ENCODE measurements around the gene ZNF609.

The ZNF609 gene

DNA sequence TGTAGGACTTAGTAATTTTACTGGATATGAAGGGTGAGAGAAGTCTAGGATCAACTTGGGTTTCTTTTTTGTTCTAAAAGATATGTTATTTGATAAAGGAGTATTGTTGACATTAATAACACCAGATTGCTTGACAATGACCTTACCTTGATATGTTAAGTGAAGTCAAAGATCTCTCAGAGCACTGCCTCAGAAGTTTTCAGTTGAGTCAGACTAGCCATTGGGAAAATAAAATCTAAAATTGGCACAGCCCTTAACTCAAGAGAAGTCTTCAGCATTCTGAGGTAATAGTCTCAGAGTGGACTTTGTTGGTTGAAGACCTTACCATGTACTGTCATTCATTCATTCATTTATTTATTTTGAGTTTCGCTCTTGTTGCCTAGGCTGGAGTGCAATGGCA, 22.4 kb upstream of the ZNF609 start:
- Histone ChIP-seq H3K27ac (no peak overlapping the region), H3K36me3 (ENCODE audit: insufficient read depth, low read length) (no peaks in the 10 kb centered on the region), H3K9me3 (ENCODE audit: low read depth, low read length) (no peaks in the 10 kb centered on the region), H3K4me3 (no peak overlapping the region), H3K9ac (ENCODE audit: insufficient read length) (no peak overlapping the region)
- no peak for DNase-seq (ENCODE audit: low read depth, low spot score)
- no peak for TF ChIP-seq FOXP2 (optimal IDR thresholded peaks at IDR 0.05; ENCODE audit: control extremely low read depth, extremely low read length, insufficient read depth)
- no peak for TF ChIP-seq EZH2 (IDR thresholded peaks at IDR 0.05)
- TF ChIP-seq POLR2AphosphoS5 (IDR thresholded peaks at IDR 0.05; ENCODE audit: borderline replicate concordance, low read depth, low read length), result no peak

DNA sequence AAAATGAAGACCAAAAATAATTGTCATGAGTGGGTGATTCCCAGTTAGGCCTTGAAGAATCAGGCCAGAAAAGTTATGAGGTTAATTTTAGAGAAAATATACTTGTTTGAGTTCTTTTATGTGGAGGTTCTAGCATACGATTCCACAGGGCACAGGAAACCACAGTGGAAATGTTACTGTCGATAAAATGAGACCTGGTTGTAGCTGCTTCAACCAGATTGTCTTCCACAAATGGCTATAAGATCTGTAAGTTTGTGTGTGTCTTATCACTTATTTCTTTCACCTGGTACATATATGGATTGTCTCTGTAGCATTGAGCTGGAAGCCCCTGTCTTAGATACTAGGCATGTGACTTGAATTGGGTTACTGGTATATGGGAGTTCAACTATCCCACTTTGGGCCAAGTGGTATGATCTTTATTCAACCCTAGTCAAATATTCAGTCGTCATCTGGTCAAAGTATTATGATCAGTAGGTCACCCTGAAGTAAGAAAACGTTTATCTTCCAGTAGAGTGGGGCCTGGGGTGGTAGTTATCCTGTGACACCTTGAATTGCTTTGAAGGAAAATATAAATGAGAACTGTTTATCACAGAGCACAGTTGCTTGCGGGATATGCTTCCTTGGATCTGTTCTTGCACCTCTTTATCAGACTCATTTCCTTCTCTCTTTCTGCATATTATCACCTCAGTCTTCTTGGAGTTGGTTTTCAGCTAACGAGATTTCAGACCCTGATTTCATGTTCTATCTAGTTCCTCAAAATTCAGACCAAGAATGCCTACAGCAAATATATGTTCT, 21.5 kb upstream of the ZNF609 start:
- Histone ChIP-seq H3K27ac (no peak overlapping the region), H3K9ac (ENCODE audit: insufficient read length) (no peak overlapping the region), H3K9me3 (ENCODE audit: low read depth, low read length) (no peaks in the 10 kb centered on the region), H3K36me3 (ENCODE audit: insufficient read depth, low read length) (no peaks in the 10 kb centered on the region), H3K4me3 (no peak overlapping the region)
- TF ChIP-seq FOXP2 (optimal IDR thresholded peaks at IDR 0.05; ENCODE audit: control extremely low read depth, extremely low read length, insufficient read depth) (no peak), POLR2AphosphoS5 (IDR thresholded peaks at IDR 0.05; ENCODE audit: borderline replicate concordance, low read depth, low read length) (no peak)
- no peak for DNase-seq (ENCODE audit: low read depth, low spot score)

DNA sequence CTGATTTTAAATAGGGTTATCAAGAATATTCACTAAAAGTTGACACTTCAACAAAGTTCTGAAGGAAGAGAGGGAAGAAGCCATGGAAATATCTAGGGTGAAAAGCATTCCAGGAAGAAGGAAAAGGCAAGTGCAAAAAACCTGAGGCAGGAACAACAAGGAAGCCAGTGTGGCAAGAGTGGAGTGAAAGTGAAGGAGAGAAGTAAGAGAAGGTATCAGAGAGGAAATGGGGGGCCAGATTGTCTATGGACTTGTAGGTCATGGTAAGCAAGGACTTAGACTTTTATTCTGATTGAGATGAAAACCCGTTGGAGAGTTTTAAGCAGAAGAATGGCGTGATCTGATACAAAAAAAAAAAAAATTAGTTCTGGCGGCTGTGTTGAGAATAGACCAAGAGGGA, 18.5 kb upstream of the ZNF609 start:
- no peak for DNase-seq (ENCODE audit: low read depth, low spot score)
- TF ChIP-seq EZH2 (IDR thresholded peaks at IDR 0.05) (no peak), FOXP2 (optimal IDR thresholded peaks at IDR 0.05; ENCODE audit: control extremely low read depth, extremely low read length, insufficient read depth) (no peak)
- H3K9me3 ChIP-seq (ENCODE audit: low read depth, low read length), result no peaks in the 10 kb centered on the region
- no peaks in the 10 kb centered on the region for H3K36me3 ChIP-seq (ENCODE audit: insufficient read depth, low read length)
- H3K4me3 ChIP-seq, result no peak overlapping the region
- no peak overlapping the region for H3K27ac ChIP-seq
- no peak overlapping the region for H3K9ac ChIP-seq (ENCODE audit: insufficient read length)

DNA sequence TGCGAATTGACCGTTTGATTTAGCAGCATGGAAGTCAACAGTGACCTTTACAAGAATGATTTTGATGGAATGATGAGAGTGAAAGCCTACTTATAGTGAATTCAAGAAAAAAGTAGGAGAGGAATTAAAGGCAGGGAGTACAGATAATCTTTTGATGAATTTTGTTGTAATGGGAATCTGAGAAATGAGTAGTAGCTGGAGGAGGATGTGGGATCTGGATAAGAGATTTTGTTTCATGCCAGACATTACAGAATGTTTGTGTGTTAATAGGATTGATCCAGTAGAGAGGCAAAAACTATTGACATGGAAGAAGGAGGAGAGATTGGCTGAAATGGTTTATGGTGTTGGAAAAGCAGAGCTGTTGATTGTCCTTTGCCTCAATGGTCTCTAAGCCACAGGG, 17.4 kb upstream of the ZNF609 start:
- Histone ChIP-seq H3K36me3 (ENCODE audit: insufficient read depth, low read length) (no peaks in the 10 kb centered on the region), H3K9ac (ENCODE audit: insufficient read length) (no peak overlapping the region), H3K4me3 (no peak overlapping the region), H3K27ac (no peak overlapping the region), H3K9me3 (ENCODE audit: low read depth, low read length) (no peaks in the 10 kb centered on the region)
- TF ChIP-seq EZH2 (IDR thresholded peaks at IDR 0.05), result no peak
- no peak for TF ChIP-seq POLR2AphosphoS5 (IDR thresholded peaks at IDR 0.05; ENCODE audit: borderline replicate concordance, low read depth, low read length)
- TF ChIP-seq FOXP2 (optimal IDR thresholded peaks at IDR 0.05; ENCODE audit: control extremely low read depth, extremely low read length, insufficient read depth), result no peak
- no peak for DNase-seq (ENCODE audit: low read depth, low spot score)

DNA sequence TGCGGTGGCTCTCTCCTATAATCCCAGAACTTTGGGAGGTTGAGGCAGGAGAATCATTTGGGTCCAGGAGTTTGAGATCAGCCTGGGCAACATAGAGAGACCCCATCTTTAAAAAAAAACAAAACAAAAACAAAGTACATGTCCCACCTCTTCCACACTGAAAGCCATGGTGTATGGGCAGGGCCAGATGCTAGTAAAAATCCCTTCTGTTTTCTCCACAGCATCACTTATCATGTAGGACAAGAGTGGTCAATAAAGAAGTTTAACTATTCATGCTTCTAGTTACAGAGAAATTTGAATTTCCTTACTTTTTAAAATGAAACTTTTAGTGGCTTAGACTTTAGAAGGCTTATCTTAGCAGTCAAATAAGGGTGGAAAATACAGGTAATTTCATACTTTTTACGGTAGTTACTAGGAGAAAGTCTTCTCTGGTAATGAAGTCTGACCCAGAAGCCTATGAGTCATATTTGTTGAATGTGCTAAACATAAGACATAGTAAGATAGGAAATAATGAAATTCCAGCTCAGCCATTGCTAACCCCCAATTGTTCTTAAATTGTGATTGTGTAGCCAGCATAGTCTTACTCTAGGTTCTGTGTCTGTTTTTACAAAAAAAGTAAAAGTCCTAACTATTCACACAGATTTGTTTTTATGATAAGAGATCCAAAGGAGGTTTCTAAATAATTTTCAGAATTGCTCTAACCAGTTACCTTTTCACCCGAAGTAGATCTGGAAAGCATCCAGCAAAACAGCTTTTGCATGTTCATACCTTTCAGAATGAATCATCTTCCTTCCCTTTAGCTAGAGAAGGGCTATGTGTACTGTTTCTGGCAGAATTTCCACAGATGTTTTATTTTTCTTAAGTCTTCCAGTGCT, 16.4 kb upstream of the ZNF609 start:
- Histone ChIP-seq H3K9me3 (ENCODE audit: low read depth, low read length) (no peaks in the 10 kb centered on the region), H3K9ac (ENCODE audit: insufficient read length) (no peak overlapping the region), H3K4me3 (no peak overlapping the region), H3K36me3 (ENCODE audit: insufficient read depth, low read length) (no peaks in the 10 kb centered on the region), H3K27ac (no peak overlapping the region)
- DNase-seq (ENCODE audit: low read depth, low spot score), result no peak
- no peak for TF ChIP-seq EZH2 (IDR thresholded peaks at IDR 0.05)
- TF ChIP-seq POLR2AphosphoS5 (IDR thresholded peaks at IDR 0.05; ENCODE audit: borderline replicate concordance, low read depth, low read length), result no peak
- TF ChIP-seq FOXP2 (optimal IDR thresholded peaks at IDR 0.05; ENCODE audit: control extremely low read depth, extremely low read length, insufficient read depth), result no peak

DNA sequence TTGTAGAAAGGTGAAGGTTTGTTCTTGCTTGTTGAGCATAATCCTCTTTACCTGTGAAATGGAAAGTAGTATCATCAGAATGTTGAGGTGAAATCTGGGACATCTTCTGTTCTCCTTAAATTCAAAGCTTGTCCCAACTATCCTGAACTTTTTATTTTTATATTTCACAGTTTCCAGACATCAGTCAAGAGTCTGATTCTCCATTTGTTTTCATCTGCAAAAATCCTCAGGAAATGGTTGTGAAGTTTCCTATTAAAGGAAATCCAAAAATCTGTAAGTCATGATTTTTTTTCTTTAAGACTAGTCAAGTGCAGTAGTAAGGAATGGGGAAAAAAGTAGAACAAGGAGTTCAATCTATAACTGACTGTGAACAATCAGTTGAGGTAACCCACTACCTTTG, 15.5 kb upstream of the ZNF609 start:
- H3K36me3 ChIP-seq (ENCODE audit: insufficient read depth, low read length), result no peaks in the 10 kb centered on the region
- TF ChIP-seq EZH2 (IDR thresholded peaks at IDR 0.05) (no peak), POLR2AphosphoS5 (IDR thresholded peaks at IDR 0.05; ENCODE audit: borderline replicate concordance, low read depth, low read length) (no peak), FOXP2 (optimal IDR thresholded peaks at IDR 0.05; ENCODE audit: control extremely low read depth, extremely low read length, insufficient read depth) (no peak)
- DNase-seq (ENCODE audit: low read depth, low spot score), result no peak
- H3K9me3 ChIP-seq (ENCODE audit: low read depth, low read length), result no peaks in the 10 kb centered on the region
- no peak overlapping the region for H3K4me3 ChIP-seq
- H3K27ac ChIP-seq, result no peak overlapping the region
- H3K9ac ChIP-seq (ENCODE audit: insufficient read length), result no peak overlapping the region

DNA sequence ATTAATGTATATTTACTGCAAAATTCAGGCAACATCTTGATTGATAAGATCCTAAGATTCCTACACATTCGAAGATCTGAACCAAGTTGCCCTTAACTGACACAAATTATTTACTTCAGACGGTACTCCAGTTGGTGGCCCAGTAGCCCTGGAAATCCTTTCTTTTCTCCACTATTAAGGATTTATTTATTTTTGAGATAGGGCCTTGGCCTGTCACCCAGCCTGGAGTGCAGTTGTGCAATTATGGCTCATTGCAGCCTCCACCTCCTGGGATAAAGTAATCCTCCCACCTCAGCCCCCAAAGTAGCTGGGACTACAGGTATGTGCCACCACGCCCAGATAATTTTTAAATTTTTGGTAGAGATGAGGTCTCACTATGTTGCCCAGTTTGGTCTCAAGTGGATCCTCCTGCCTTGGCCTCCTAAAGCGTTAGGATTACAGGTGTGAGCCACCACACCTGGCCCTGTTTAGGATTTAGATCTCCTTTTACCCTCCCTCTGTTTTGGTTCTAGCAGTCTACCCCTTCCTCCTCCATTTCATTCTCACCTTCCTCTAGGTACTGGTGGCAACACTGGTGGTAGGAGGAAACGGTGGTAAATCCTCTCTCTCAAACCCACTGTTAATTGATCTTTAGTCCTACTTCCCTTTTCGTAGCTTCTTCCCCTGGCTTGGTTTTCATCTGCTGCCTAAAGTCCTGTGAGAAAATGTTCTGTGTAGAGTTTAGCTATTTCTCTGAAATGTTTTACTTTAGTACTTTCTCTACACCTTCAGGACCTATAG, 12.7 kb upstream of the ZNF609 start:
- H3K9me3 ChIP-seq (ENCODE audit: low read depth, low read length), result no peaks in the 10 kb centered on the region
- no peak overlapping the region for H3K4me3 ChIP-seq

More for the DNA sequence above, 12.7 kb upstream of the ZNF609 start:
- Histone ChIP-seq H3K36me3 (ENCODE audit: insufficient read depth, low read length) (no peaks in the 10 kb centered on the region), H3K9ac (ENCODE audit: insufficient read length) (no peak overlapping the region), H3K27ac (no peak overlapping the region)
- no peak for DNase-seq (ENCODE audit: low read depth, low spot score)
- TF ChIP-seq EZH2 (IDR thresholded peaks at IDR 0.05) (no peak), FOXP2 (optimal IDR thresholded peaks at IDR 0.05; ENCODE audit: control extremely low read depth, extremely low read length, insufficient read depth) (no peak)

Measured in SK-N-MC (cell line).